Measurements from ENCODE around the gene BOK.

Gene BOK

DNA sequence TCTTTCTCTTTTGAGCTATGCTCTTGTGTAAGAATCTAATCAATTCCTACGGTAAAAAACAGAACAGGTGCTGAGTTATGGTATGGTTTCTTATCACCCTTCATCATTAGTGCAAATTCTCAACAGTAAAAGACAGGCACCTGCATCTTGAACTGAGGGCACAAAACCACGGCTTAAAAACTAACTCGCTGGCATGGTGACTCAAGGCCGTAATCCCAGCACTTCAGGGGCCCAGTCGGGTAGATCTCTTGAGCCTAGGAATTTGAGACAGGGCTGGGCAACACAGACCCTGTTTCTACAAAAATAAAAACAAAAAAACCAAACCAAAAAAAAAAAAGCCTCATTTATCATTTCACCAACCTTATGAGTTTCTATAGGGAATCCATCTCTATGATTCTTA is 45.1 kb downstream of the BOK start:
- peaks cover 5 to 59% (median 19%) of the 10 kb centered on the region in 11 experiments; a peak in 19 of 22 replicates for H4K20me1 ChIP-seq
- H3K27ac ChIP-seq = no peak overlapping the region
- H3K27me3 ChIP-seq = no peaks in the 10 kb centered on the region
- H3K4me1 ChIP-seq = peaks cover 3 to 4% (median 4%) of the 10 kb centered on the region in 10 experiments
- no peak overlapping the region for H3K4me3 ChIP-seq
- H3K36me3 ChIP-seq = peaks cover 87 to 100% (median 97%) of the 10 kb centered on the region in 11 experiments
- H3K9ac ChIP-seq = no peak overlapping the region
- H3K4me2 ChIP-seq = no peak overlapping the region
- TF ChIP-seq Cebpa-rat (IDR thresholded peaks at IDR 0.05) = no peak
- no peaks in the 10 kb centered on the region for H3K9me3 ChIP-seq (replicated peaks in 1 of 11)

DNA sequence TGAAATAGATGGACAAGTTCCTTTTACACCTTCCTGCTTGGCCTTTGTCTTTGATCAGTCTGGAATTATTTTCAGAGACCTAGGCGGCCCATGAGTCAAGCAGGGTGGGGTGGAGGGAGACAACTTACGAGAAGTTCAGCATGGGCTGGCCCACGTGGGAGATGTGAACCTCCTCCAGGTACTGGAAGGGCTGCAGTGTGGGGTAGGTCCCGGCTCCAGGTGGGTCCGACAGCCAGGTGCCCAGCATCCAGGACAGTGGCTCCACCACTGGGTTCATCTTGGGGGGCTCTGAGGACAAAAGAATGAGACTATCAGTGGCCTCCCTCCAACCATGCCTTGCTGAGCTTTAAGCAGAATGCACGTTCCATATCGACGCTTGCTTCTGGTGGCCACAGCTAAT is 47.6 kb downstream of the BOK start:
- Histone ChIP-seq H3K27me3 (no peaks in the 10 kb centered on the region), H3K27ac (no peak overlapping the region), H4K20me1 (peaks cover 13 to 62% (median 34%) of the 10 kb centered on the region in 11 experiments; a peak in 19 of 22 replicates), H3K36me3 (peaks cover 66 to 80% (median 73%) of the 10 kb centered on the region in 11 experiments), H3K4me1 (peaks cover 20 to 27% (median 26%) of the 10 kb centered on the region in 10 experiments), H3K4me3 (no peak overlapping the region), H3K4me2 (no peak overlapping the region), H3K9me3 (replicated peaks in 1 of 11) (no peaks in the 10 kb centered on the region), H3K9ac (no peak overlapping the region)
- TF ChIP-seq Cebpa-rat (IDR thresholded peaks at IDR 0.05) = no peak

DNA sequence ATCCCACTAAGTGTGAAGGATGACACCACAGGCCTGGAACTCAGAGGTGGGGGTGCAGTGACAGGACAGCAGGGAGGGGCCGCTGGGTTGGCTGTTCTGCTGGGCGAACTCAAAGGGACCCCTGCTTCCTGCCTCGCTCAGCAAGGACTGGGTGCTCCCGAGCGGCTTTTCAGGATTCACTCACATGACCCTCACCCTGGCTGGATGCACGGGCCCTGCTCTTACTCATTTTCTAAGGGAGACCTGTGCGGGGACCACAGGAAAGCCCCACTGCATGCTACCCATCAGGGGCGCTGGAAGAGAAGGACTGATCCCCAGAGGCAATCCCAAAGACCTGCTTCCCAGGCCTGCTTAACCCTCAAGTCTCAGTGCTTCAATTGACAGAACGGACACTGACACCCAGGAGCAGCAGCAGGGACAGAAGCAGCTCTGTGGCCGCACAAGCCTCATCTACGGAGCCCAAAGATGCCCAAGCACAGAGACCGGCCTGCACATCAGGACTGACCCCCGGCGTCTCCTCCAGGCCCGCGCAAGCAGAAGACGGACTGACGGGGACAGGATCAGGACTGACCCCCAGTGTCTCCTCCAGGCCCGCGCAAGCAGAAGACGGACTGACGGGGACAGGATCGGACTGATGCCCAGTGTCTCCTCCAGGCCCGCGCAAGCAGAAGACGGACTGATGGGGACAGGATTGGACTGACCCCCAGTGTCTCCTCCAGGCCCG is 48.8 kb downstream of the BOK start:
- peak overlapping the region in 1 of 11 experiments; percentile 9; a peak in 2 of 22 replicates for H3K27ac ChIP-seq
- peaks cover 54 to 76% (median 61%) of the 10 kb centered on the region in 11 experiments for H3K36me3 ChIP-seq
- H3K4me1 ChIP-seq = peaks cover 20 to 39% (median 31%) of the 10 kb centered on the region in 10 experiments
- H3K9me3 ChIP-seq (replicated peaks in 1 of 11) = no peaks in the 10 kb centered on the region
- H3K4me3 ChIP-seq = no peak overlapping the region
- H3K27me3 ChIP-seq = no peaks in the 10 kb centered on the region
- H4K20me1 ChIP-seq = peaks cover 13 to 65% (median 44%) of the 10 kb centered on the region in 11 experiments; a peak in 19 of 22 replicates
- TF ChIP-seq Cebpa-rat (IDR thresholded peaks at IDR 0.05) = no peak
- peak overlapping the region in 3 of 11 experiments; percentile 24 to 48 (median 35); a peak in 4 of 22 replicates for H3K9ac ChIP-seq
- no peak overlapping the region for H3K4me2 ChIP-seq

DNA sequence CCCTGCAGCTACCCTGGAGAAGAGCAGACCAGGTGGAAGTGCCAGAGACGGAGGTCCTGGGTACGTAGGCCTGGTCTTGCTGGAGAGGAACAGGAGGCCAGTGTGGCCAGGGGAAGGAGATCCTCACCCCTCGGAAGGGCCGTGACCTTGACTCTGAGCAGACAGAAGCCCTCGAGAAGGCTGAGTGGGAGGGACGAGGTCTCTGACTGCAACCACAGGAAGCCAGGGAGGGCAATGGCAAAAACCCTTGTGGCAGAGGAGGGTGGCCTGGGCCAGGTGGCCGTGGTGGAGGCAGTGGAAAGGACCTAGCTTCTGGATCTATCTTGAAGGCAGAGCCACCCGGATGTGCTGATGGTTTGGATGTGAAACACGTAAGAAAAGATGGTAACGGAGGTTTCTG is 50.3 kb downstream of the BOK start:
- Histone ChIP-seq H3K4me2 (peak overlapping the region; percentile 89 to 100 (median 98)), H3K27ac (peak overlapping the region in 9 of 11 experiments; percentile 35 to 90 (median 82); a peak in 14 of 22 replicates), H3K27me3 (no peaks in the 10 kb centered on the region), H4K20me1 (peaks cover 13 to 74% (median 51%) of the 10 kb centered on the region in 11 experiments; a peak in 19 of 22 replicates), H3K4me1 (peaks cover 27 to 54% (median 47%) of the 10 kb centered on the region in 10 experiments), H3K9me3 (replicated peaks in 1 of 11) (no peaks in the 10 kb centered on the region), H3K36me3 (peaks cover 39 to 68% (median 49%) of the 10 kb centered on the region in 11 experiments), H3K4me3 (peak overlapping the region in 2 of 10 experiments; percentile 65 to 67; a peak in 2 of 20 replicates), H3K9ac (peak overlapping the region; percentile 2 to 88 (median 84); a peak in 13 of 22 replicates)
- TF ChIP-seq Cebpa-rat (IDR thresholded peaks at IDR 0.05) = no peak

DNA sequence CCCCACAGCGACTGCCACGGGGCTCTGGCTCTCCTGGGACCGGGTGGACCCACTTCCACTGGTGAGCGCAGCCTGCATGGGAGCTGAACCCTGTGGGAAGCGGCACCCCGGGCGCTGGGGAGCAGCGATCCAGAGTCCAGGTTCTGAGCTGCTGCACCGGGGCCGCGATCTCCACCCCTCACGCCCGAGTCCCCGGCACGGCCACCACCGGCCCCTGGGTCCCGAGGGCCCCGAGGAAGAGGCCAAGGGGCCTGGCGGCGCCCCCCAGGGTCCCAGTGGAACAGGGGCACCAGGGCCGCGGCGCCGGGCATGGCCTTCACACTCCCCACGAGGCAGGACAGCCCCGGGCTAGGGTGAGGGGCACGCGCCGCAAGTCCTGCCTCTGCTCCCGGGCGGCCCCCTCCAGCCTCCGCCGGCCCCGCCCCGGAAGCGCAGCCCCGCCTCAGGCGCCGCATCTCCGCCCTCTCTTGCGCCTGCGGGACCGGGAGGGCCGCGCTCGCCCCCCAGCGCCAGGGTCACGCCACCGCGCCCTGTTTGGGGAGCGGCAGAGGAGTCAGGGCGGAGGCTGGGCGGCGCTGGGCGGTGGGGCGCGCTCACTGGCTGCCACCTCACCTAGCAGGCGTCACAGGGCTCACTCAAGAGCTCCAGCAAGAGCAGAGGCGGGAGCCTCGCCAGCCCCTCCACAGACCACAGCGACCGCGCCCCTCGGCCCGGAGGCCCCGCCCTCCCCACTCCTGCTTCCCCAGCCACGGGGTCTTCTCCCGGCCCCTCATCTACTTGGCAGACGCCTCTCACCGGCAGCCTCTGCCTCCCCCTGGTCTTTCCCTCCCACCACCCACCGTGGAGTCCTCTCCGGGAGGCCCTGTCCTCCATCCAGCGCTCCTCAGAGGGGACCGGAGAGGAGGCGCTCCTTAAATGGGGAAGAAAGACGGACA is 51.6 kb downstream of the BOK start:
- Histone ChIP-seq H3K9me3 (replicated peaks in 1 of 11) (no peaks in the 10 kb centered on the region), H3K4me1 (peaks cover 27 to 60% (median 51%) of the 10 kb centered on the region in 10 experiments), H3K27me3 (no peaks in the 10 kb centered on the region), H3K4me2 (peak overlapping the region; percentile 89 to 100 (median 98)), H3K9ac (peak overlapping the region; percentile 74 to 88 (median 84)), H3K36me3 (peaks cover 26 to 68% (median 38%) of the 10 kb centered on the region in 11 experiments), H3K4me3 (peak overlapping the region; percentile 59 to 73 (median 66)), H4K20me1 (peaks cover 13 to 86% (median 56%) of the 10 kb centered on the region in 11 experiments; a peak in 20 of 22 replicates), H3K27ac (peak overlapping the region; percentile 56 to 90 (median 85); a peak in 21 of 22 replicates)
- TF ChIP-seq Cebpa-rat (IDR thresholded peaks at IDR 0.05) = no peak

DNA sequence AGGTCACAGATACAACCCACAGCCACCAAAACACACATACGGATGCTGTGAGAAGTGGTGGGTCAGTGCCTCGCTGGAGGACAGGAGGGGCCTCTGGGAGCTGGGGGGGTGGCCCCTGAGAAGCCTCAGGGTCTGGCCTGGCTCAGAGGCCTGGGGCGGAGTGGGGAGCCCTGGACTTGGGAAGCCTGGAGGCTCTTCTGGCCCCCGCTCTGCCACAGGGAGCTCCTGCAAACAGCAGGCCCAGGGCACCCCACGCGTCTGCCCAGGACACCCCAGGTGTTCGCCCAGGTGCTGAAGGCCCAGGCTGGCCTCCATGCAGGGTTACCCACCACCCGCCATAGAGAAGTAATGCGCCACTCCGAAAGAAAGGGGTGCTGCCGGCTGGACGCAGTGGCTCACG is 52.5 kb downstream of the BOK start:
- Histone ChIP-seq H3K9ac (peak overlapping the region in 7 of 11 experiments; percentile 65 to 88 (median 83); a peak in 8 of 22 replicates), H3K36me3 (peaks cover 17 to 67% (median 30%) of the 10 kb centered on the region in 11 experiments), H3K27ac (peak overlapping the region in 7 of 11 experiments; percentile 30 to 89 (median 80); a peak in 7 of 22 replicates), H3K9me3 (replicated peaks in 1 of 11) (no peaks in the 10 kb centered on the region), H3K27me3 (no peaks in the 10 kb centered on the region), H3K4me1 (peaks cover 27 to 67% (median 56%) of the 10 kb centered on the region in 10 experiments), H4K20me1 (peaks cover 20 to 95% (median 63%) of the 10 kb centered on the region in 11 experiments; a peak in 20 of 22 replicates), H3K4me2 (peak overlapping the region in 10 of 11 experiments; percentile 4 to 100 (median 98); a peak in 13 of 22 replicates), H3K4me3 (no peak overlapping the region)
- TF ChIP-seq Cebpa-rat (IDR thresholded peaks at IDR 0.05) = no peak

DNA sequence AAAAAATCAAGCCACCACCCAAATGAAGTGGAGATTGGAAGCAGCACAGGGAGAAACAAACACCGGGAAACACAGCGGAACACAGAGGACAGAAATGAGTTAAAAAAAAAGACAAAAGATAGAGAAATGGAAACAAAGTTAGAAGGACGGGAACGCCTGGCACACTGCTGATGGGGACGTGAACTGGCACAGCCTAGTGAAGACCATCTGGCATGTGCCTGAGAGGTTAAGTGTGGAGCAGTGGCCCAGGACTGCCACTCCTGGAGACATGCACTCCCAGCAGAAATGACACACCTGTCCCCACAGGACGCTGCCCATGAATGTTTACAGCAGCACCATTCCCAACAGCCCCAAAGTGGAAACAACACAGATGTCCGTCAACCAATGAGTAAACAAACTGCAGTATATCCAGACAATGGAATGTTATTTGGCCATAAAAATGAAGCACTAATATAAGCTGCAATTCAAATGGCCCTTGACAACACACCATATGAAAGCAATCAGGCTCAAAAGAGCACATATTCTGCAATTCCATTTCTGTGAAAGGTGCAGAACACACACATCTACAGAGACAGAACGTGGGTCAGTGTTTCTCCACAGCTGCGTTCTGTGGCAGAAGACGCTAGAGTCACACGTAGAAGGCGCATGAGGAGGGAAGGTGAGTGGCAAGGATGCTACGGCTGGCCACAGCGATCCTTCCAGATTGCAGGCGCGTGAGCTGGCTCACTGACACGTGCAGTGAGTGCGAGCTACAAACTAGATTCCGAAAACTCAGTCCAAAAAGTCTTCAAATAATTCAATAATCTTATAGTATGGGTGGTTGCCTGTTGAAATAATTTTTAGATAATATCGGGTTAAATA is 53.8 kb downstream of the BOK start:
- Histone ChIP-seq H3K9ac (peak overlapping the region in 4 of 11 experiments; percentile 1 to 66 (median 62); a peak in 6 of 22 replicates), H3K4me3 (no peak overlapping the region), H3K4me2 (peak overlapping the region in 7 of 11 experiments; percentile 17 to 86 (median 62); a peak in 11 of 22 replicates), H4K20me1 (peaks cover 8 to 94% (median 57%) of the 10 kb centered on the region in 11 experiments; a peak in 19 of 22 replicates), H3K27me3 (no peaks in the 10 kb centered on the region), H3K36me3 (peaks cover 8 to 61% (median 20%) of the 10 kb centered on the region in 11 experiments; a peak in 20 of 22 replicates), H3K27ac (0 out of 22 replicates have a peak overlapping the region, but pooled peaks of 1 of the 11 experiments have one; percentile 11), H3K4me1 (peaks cover 37 to 80% (median 70%) of the 10 kb centered on the region in 10 experiments), H3K9me3 (replicated peaks in 1 of 11) (no peaks in the 10 kb centered on the region)
- no peak for TF ChIP-seq Cebpa-rat (IDR thresholded peaks at IDR 0.05)

Measured in BLaER1 treated with 17β-estradiol and CSF1 and Interleukin-3, amounts not matched to agents 10 nM and 100 nM (cell line).